WI38 (cell line): ENCODE data around the gene NAV3.

ENCODE experiments used
- H3K4me3 ChIP-seq: 2 replicates; pipeline ENCODE4 v1.5.1; 2011; ENCODE audit warnings: low read depth, mild to moderate bottlenecking, control low read depth, low read length
- TF ChIP-seq, protein P1 (sequence below): IDR thresholded peaks from 2 replicates; pipeline ENCODE4 v1.5.1; 2012; ENCODE audit warnings: low read depth, mild to moderate bottlenecking, control low read depth, low read length

The NAV3 gene

DNA sequence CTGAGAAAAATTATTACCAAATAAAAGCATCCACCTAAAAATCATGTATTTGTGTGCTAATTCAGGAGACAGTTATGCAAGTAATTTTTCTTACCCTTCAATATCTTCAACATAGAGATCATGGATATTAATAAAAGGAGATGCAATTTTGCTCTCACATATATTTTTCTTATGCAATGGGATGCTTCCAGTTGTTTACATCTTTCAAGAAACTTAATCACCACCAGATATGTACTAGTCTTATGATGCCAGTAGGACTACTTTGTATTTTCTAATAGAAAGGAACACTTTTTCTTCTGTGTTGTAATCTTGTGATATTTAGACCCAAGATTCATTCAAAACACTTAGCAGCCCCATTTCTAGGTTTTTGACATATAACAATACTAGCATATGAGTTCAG lies 107.6 kb downstream of the NAV3 start:
- TF ChIP-seq, protein P1, sequence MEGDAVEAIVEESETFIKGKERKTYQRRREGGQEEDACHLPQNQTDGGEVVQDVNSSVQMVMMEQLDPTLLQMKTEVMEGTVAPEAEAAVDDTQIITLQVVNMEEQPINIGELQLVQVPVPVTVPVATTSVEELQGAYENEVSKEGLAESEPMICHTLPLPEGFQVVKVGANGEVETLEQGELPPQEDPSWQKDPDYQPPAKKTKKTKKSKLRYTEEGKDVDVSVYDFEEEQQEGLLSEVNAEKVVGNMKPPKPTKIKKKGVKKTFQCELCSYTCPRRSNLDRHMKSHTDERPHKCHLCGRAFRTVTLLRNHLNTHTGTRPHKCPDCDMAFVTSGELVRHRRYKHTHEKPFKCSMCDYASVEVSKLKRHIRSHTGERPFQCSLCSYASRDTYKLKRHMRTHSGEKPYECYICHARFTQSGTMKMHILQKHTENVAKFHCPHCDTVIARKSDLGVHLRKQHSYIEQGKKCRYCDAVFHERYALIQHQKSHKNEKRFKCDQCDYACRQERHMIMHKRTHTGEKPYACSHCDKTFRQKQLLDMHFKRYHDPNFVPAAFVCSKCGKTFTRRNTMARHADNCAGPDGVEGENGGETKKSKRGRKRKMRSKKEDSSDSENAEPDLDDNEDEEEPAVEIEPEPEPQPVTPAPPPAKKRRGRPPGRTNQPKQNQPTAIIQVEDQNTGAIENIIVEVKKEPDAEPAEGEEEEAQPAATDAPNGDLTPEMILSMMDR, result no peak
- H3K4me3 ChIP-seq, result no peak overlapping the region

DNA sequence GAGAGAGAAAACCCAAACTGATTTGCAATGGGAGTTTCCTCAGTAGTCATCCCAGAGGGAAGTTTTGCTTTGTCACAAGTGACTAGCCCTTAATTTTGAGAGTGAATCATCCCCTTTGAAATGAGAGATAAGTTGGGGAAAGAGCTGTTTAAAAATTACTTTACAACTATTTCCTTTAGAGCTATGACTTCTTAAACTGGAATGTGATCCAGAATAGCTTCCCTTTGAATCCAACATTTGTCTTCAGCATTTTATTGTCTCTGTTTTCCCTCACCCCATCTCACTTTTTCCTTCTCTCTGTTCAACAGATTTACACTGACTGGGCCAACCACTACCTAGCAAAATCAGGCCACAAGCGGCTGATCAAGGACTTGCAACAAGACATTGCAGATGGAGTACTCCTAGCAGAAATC lies 109.3 kb downstream of the NAV3 start:
- TF ChIP-seq, protein P1, result no peak
- peak overlapping the region; percentile 66 for H3K4me3 ChIP-seq

DNA sequence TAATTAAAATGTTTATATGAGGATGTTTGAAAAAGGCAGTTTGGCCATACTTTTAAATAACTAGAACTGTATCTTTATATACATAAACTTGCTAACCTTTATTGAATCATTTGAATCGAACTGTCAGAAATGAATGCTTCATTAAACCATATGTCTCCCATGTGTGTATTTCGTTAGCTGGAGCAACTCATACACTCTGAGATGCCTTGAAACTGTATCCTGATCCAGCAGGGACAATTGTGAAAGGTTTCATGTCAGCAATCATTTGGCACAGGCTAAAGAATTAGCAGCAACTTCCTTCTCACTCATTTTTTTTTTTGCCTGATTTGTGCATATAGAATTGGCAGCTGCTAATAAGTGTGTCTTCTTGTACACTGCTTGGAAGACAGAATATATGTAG lies 109.9 kb downstream of the NAV3 start:
- TF ChIP-seq, protein P1, result no peak
- H3K4me3 ChIP-seq, result peak overlapping the region; percentile 66

DNA sequence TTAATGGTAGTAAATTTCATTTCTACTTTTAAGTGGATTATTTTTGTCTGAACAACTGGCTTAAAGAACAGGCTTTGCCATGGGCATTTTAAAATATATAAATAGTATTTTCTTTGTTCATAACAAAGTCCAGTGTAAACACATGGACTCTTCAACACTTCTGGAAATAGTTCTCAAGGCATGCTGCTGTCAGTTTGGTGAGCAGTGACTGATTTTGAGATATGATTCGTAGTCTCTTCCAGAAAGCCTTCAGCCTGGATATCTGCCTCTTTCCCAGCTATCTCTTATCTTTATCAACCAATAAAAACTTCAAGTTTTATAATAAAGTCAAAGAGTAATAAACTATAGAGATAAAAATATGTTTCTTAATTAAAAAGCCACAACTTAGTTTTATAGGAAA lies 110.7 kb downstream of the NAV3 start:
- TF ChIP-seq, protein P1, result no peak
- peak overlapping the region; percentile 66 for H3K4me3 ChIP-seq

DNA sequence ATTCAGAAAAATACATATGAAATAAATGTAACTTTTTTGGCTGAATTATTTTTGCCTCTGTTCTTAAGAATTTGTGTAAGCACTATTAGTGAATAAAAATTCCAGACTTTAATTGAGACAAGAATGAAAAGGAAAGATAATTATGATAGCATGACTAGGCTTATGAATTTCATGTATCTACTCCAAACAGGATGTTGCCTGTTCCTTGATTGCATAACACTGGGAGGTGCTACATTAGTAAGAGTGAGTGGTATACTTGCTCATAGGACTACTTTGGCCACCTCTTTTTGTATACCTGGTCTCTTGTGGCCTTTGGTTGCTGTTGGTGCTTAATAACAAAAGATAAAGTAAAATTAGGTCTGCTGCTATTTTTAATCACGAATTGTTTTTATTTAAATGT lies 112.8 kb downstream of the NAV3 start:
- TF ChIP-seq, protein P1, result no peak
- H3K4me3 ChIP-seq, result peak overlapping the region; percentile 66

DNA sequence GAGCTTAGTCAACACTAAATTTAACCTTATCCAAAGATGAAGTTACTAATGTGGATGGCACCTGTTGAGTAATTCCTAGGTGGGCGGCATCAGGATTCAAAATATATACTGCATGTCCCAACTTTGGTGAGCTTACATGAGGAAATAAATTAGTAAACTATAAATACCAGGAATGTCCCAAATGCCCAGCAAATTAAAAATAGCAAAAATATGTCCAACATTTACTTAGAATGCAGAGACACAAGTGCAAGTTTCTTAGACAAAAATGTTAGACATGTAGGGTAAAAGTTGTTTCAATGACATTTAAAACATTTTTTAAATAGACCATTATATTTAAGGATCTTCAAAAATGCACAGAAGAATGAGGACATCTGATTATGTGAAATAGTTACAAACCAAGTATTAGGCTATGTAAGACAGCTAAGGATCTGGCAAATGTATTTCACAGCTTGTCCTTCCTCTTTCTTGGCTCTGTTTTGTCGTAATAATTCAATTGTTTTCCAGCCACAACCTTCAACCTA lies 115.9 kb downstream of the NAV3 start:
- TF ChIP-seq, protein P1, result no peak
- peak overlapping the region; percentile 32; the same call in 1 of the 2 replicates for H3K4me3 ChIP-seq

DNA sequence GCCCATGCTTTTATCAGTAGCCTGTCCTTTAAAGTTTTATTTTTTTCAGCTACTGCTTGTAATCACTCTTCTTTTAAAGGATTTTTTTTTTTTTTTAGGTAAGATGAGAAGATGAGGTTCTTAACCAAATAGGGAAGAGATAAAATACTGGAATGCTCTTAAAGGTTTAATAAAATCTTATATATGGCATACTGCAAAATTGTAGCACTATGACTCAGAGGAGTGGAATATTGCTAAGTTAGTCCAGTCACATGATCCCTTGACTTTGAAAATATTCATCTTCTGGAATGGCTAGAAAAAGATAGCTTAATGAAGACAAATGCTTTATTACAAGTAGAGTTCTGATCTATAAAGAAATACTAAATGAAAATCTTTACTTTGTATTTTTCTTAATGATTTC lies 116.6 kb downstream of the NAV3 start:
- TF ChIP-seq, protein P1, result no peak
- H3K4me3 ChIP-seq, result peak overlapping the region; percentile 32
